Right atrium auricular region (tissue), 2 donors: ENCODE measurements around the gene CATSPERD. TPM values are rescaled to one million over a fixed set of nuclear protein-coding genes. Genes with fewer than 3 reads are reported as not detected.

ENCODE experiments used
- DNase-seq: peaks from one replicate; pipeline ENCODE4 v3.0.0-alpha.2; 2019; ENCODE audit warnings: low spot score
- H3K27ac ChIP-seq, 2 donors: fragments of 200-600 bp; sonication (generic); 1 replicate in 1 of 2; 2 replicates in 1 of 2; pipeline ENCODE4 v1.5.1; 2016 to 2019
- H3K27me3 ChIP-seq, 2 donors: fragments of 200-600 bp; sonication (generic); one replicate each; pipeline versions ENCODE4 v1.5.1 to v1.6.0; 2017 to 2019
- H3K36me3 ChIP-seq: fragments of 200-600 bp; sonication (generic); one replicate; pipeline ENCODE4 v1.5.1; 2016
- H3K4me1 ChIP-seq, 2 donors: fragments of 200-600 bp; sonication (generic); one replicate each; pipeline versions ENCODE4 v1.5.1 to v1.6.0; 2017 to 2019
- H3K4me3 ChIP-seq, 2 donors: fragments of 200-600 bp; sonication (generic); 1 replicate in 1 of 2; 2 replicates in 1 of 2; pipeline ENCODE4 v1.5.1; 2017 to 2019; ENCODE audit warnings: mild to moderate bottlenecking in 1 of 2, moderate library complexity in 1 of 2
- H3K9me3 ChIP-seq, 2 donors: fragments of 200-600 bp; sonication (generic); one replicate each; pipeline ENCODE4 v1.5.1; 2019
- CTCF ChIP-seq, 2 donors: fragments of 200-600 bp; sonication (generic); IDR thresholded peaks; one replicate each; pipeline ENCODE4 v1.5.1; 2019; ENCODE audit warnings: antibody characterized with exemption in 2 of 2
- total RNA-seq, 2 donors: library from RNA; depleted of rRNA; stranded (reverse); fragments of >200 nt; gene quantifications; one replicate each; pipeline ENCODE4 v1.1.0, GENCODE V29; 2016

Gene CATSPERD
- total RNA-seq, 2 donors from 2014 or later = not detected

GRCh38 chr19:5707576-5708575 is 12.6 kb upstream of the CATSPERD start:
- H3K9me3 ChIP-seq = no peaks in the 10 kb centered on the region
- TF ChIP-seq CTCF (IDR thresholded peaks at IDR 0.05) = no peak
- H3K27me3 ChIP-seq = no peaks in the 10 kb centered on the region
- no peak overlapping the region for H3K27ac ChIP-seq
- no peaks in the 10 kb centered on the region for H3K4me1 ChIP-seq
- peaks cover 76% of the 10 kb centered on the region for H3K36me3 ChIP-seq
- H3K4me3 ChIP-seq = no peak overlapping the region
- DNase-seq = no peak

GRCh38 chr19:5711025-5711424 is 9.4 kb upstream of the CATSPERD start:
- Histone ChIP-seq H3K36me3 (peaks cover 53% of the 10 kb centered on the region), H3K4me3 (no peak overlapping the region), H3K27ac (no peak overlapping the region), H3K4me1 (no peaks in the 10 kb centered on the region), H3K27me3 (no peaks in the 10 kb centered on the region), H3K9me3 (no peaks in the 10 kb centered on the region)
- no peak for TF ChIP-seq CTCF (IDR thresholded peaks at IDR 0.05)
- DNase-seq = no peak

GRCh38 chr19:5711713-5712161 is 8.7 kb upstream of the CATSPERD start:
- Histone ChIP-seq H3K4me1 (no peaks in the 10 kb centered on the region), H3K27me3 (no peaks in the 10 kb centered on the region), H3K9me3 (no peaks in the 10 kb centered on the region), H3K27ac (no peak overlapping the region), H3K36me3 (peaks cover 46% of the 10 kb centered on the region), H3K4me3 (no peak overlapping the region)
- TF ChIP-seq CTCF (IDR thresholded peaks at IDR 0.05) = no peak
- no peak for DNase-seq

GRCh38 chr19:5713228-5713627 is 7.2 kb upstream of the CATSPERD start:
- DNase-seq = no peak
- Histone ChIP-seq H3K27ac (no peak overlapping the region), H3K4me1 (peaks cover 0 to 4% of the 10 kb centered on the region in 2 donors), H3K4me3 (no peak overlapping the region), H3K27me3 (no peaks in the 10 kb centered on the region), H3K36me3 (peaks cover 34% of the 10 kb centered on the region), H3K9me3 (no peaks in the 10 kb centered on the region)
- TF ChIP-seq CTCF (IDR thresholded peaks at IDR 0.05) = no peak

- Histone ChIP-seq H3K27ac (no peak overlapping the region), H3K4me3 (no peak overlapping the region), H3K4me1 (peaks cover 0 to 18% of the 10 kb centered on the region in 2 donors), H3K36me3 (peaks cover 32% of the 10 kb centered on the region), H3K27me3 (no peaks in the 10 kb centered on the region), H3K9me3 (no peaks in the 10 kb centered on the region)
- TF ChIP-seq CTCF (IDR thresholded peaks at IDR 0.05) = no peak
- no peak for DNase-seq
Measured at GRCh38 chr19:5714816-5715215, 5.6 kb upstream of the CATSPERD start.
